Astrocyte (in vitro differentiated cells and primary cell): Measurements from ENCODE around the gene CTBP2. TPM values are rescaled to one million over a fixed set of nuclear protein-coding genes. Genes with fewer than 3 reads are reported as not detected.
A peak's percentile ranks its signal among the peaks of the same experiment; 100 is the strongest.

ENCODE experiments used
- DNase-seq: peaks from one replicate; pipeline ENCODE4 v3.0.0-alpha.2; 2010; ENCODE audit warnings: low read depth
- FAIRE-seq: peaks from 2 replicates; lab custom pipeline; 2011; peaks lifted over from hg19 to GRCh38; lab: Jason Lieb, UNC
- H2AFZ ChIP-seq: 2 replicates; pipeline ENCODE4 v1.6.0; 2012; ENCODE audit warnings: low read depth, low read length, inconsistent platforms
- H3K27ac ChIP-seq: 2 replicates; pipeline ENCODE4 v1.5.1; 2011; ENCODE audit warnings: low read depth, low read length, inconsistent platforms
- H3K27me3 ChIP-seq: 2 replicates; pipeline ENCODE4 v1.6.0; 2011; ENCODE audit warnings: low read length, inconsistent platforms; ENCODE audit not compliant: insufficient read depth
- H3K36me3 ChIP-seq: 2 replicates; pipeline ENCODE4 v1.5.1; 2011; ENCODE audit warnings: low read length, inconsistent platforms; ENCODE audit not compliant: insufficient read depth
- H3K4me1 ChIP-seq: 2 replicates; pipeline ENCODE4 v1.5.1; 2011; ENCODE audit warnings: low read length, inconsistent platforms; ENCODE audit not compliant: insufficient read depth
- H3K4me2 ChIP-seq: 2 replicates; pipeline ENCODE4 v1.6.0; 2012; ENCODE audit warnings: low read length, inconsistent platforms
- H3K4me3 ChIP-seq: 2 replicates; pipeline ENCODE4 v1.5.1; 2011; ENCODE audit warnings: low read depth, mild to moderate bottlenecking, low read length, inconsistent platforms; ENCODE audit not compliant: insufficient read depth
- H3K79me2 ChIP-seq: 2 replicates; pipeline ENCODE4 v1.6.0; 2012; ENCODE audit warnings: mild to moderate bottlenecking, low read length, inconsistent platforms; ENCODE audit not compliant: insufficient read depth
- H3K9ac ChIP-seq: 2 replicates; pipeline ENCODE4 v1.6.0; 2012; ENCODE audit warnings: mild to moderate bottlenecking, low read length, inconsistent platforms
- H3K9me3 ChIP-seq: 2 replicates; pipeline ENCODE4 v1.5.1; 2012; ENCODE audit warnings: low read depth, mild to moderate bottlenecking, low read length, inconsistent platforms; ENCODE audit not compliant: insufficient read depth
- H4K20me1 ChIP-seq: 2 replicates; pipeline ENCODE4 v1.6.0; 2012; ENCODE audit warnings: low read length, inconsistent platforms; ENCODE audit not compliant: insufficient read depth
- H3K27ac Mint-ChIP-seq: one replicate; pipeline ENCODE4 v1.8.0; 2021; ENCODE audit warnings: mild to moderate bottlenecking, mixed read lengths; ENCODE audit not compliant: unreplicated experiment
- H3K27me3 Mint-ChIP-seq: one replicate; pipeline ENCODE4 v1.8.0; 2021; ENCODE audit warnings: low read depth, mixed read lengths; ENCODE audit not compliant: unreplicated experiment
- H3K36me3 Mint-ChIP-seq: one replicate; pipeline ENCODE4 v1.8.0; 2021; ENCODE audit warnings: low read depth, mixed read lengths; ENCODE audit not compliant: unreplicated experiment
- H3K4me1 Mint-ChIP-seq: one replicate; pipeline ENCODE4 v1.8.0; 2021; ENCODE audit warnings: low read depth, mixed read lengths; ENCODE audit not compliant: unreplicated experiment
- H3K4me3 Mint-ChIP-seq: one replicate; pipeline ENCODE4 v1.8.0; 2021; ENCODE audit warnings: mild to moderate bottlenecking, moderate library complexity, mixed read lengths; ENCODE audit not compliant: unreplicated experiment
- H3K9me3 Mint-ChIP-seq: one replicate; pipeline ENCODE4 v1.8.0; 2021; ENCODE audit warnings: mild to moderate bottlenecking, mixed read lengths; ENCODE audit not compliant: unreplicated experiment
- CTCF ChIP-seq: IDR thresholded peaks from 2 replicates; pipeline ENCODE4 v1.5.1; 2011; ENCODE audit warnings: low read depth, mild to moderate bottlenecking, inconsistent platforms, low read length, moderate library complexity; ENCODE audit not compliant: insufficient read depth
- EZH2 ChIP-seq: IDR thresholded peaks from 2 replicates; pipeline ENCODE4 v1.6.1; 2012; ENCODE audit warnings: mild to moderate bottlenecking, low read length, inconsistent platforms; ENCODE audit not compliant: insufficient read depth
- total RNA-seq: library from RNA; stranded (reverse); gene quantifications from 2 replicates; pipeline ENCODE4 v1.2.1, GENCODE V29; 2021

CTBP2 gene
- total RNA-seq, 1 donor from 2014 or later, result 109 TPM

- no peak for FAIRE-seq
- Histone ChIP-seq H3K4me1 (peaks cover 2% of the 10 kb centered on the region), H3K9me3 (no peaks in the 10 kb centered on the region), H3K27me3 (no peaks in the 10 kb centered on the region), H3K9ac (no peak overlapping the region), H4K20me1 (peaks cover 94% of the 10 kb centered on the region), H2AFZ (no peak overlapping the region), H3K27ac (no peak overlapping the region), H3K36me3 (no peaks in the 10 kb centered on the region), H3K79me2 (peaks cover 87% of the 10 kb centered on the region), H3K4me3 (no peak overlapping the region), H3K4me2 (no peak overlapping the region)
- no peaks in the 10 kb centered on the region for H3K9me3 Mint-ChIP-seq
- H3K27me3 Mint-ChIP-seq, result no peaks in the 10 kb centered on the region
- no peak for DNase-seq
- TF ChIP-seq CTCF (no peak), EZH2 (no peak)
- H3K27ac Mint-ChIP-seq, result no peak overlapping the region
- H3K36me3 Mint-ChIP-seq, result peaks cover 12% of the 10 kb centered on the region
- H3K4me3 Mint-ChIP-seq, result no peak overlapping the region
- H3K4me1 Mint-ChIP-seq, result peaks cover 30% of the 10 kb centered on the region
Observed at GRCh38 chr10:125009661-125010161, 150.7 kb downstream of the CTBP2 start.

GRCh38 chr10:125008689-125009638 is 151.4 kb downstream of the CTBP2 start:
- H3K4me1 Mint-ChIP-seq, result peaks cover 30% of the 10 kb centered on the region

More at GRCh38 chr10:125008689-125009638, 151.4 kb downstream of the CTBP2 start:
- Histone ChIP-seq H2AFZ (no peak overlapping the region), H3K27ac (no peak overlapping the region), H3K4me2 (no peak overlapping the region), H3K27me3 (no peaks in the 10 kb centered on the region), H3K4me3 (no peak overlapping the region), H4K20me1 (peaks cover 94% of the 10 kb centered on the region), H3K9ac (no peak overlapping the region), H3K79me2 (peaks cover 85% of the 10 kb centered on the region), H3K4me1 (peaks cover 2% of the 10 kb centered on the region), H3K36me3 (no peaks in the 10 kb centered on the region), H3K9me3 (no peaks in the 10 kb centered on the region)
- Mint-ChIP-seq H3K9me3 (no peaks in the 10 kb centered on the region), H3K27me3 (no peaks in the 10 kb centered on the region), H3K36me3 (peaks cover 11% of the 10 kb centered on the region), H3K27ac (peak overlapping the region; percentile 47), H3K4me3 (no peak overlapping the region)
- DNase-seq, result no peak
- TF ChIP-seq EZH2 (no peak), CTCF (no peak)
- FAIRE-seq, result no peak
